ENCODE results near the gene BSDC1. TPM values are rescaled to one million over a fixed set of nuclear protein-coding genes. Genes with fewer than 3 reads are reported as not detected.
A peak's percentile ranks its signal among the peaks of the same experiment; 100 is the strongest.

BSDC1 gene
- total and polyA plus RNA-seq, 2 of the 13 experiments (the other 11 are each of a cell fraction or from before 2014, with no cell fraction given), result 40.3 to 64.2 TPM

DNA sequence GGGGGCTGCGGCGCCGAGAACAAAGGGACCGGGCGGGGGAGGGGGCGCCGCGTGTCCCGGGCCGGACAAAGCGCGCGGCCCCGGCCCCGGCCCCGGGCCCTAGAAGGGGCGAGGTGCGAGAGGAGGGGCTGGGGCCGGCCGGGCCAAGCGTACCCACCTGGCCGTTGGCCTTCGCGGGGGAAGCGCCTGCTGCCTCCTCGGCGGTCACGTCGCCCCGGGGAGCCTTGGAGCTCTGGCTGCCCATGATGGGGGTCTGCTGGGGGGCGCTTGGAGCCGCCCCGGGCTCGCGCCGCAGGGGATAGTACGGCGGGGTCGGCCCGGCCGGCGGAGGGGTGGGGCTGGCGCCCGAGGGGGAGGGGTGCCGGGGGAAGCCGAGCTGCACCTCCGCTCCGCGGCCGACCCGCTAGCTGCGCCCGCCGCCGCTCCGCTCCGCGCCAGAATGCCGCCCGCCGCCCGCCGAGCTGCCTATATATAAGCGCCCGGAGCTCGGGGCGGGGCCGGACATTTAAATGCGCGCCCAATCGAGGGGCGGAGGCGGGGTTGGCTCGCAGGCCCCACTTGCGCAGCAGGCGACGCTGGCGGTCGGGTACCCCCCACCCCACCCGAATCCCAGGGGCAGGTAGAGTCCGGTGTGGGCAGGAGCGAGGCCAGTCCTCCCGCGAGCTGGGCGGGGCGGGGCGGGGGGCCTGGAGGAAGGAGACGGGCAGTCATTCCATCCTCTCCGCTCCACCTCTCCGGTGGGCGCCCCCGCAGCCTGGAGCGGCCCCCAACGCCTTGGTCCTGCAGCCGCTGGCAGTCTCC is 58.3 kb downstream of the BSDC1 start, which contains the start of gene MARCKSL1 (continued):
- TF ChIP-seq, protein P1, sequence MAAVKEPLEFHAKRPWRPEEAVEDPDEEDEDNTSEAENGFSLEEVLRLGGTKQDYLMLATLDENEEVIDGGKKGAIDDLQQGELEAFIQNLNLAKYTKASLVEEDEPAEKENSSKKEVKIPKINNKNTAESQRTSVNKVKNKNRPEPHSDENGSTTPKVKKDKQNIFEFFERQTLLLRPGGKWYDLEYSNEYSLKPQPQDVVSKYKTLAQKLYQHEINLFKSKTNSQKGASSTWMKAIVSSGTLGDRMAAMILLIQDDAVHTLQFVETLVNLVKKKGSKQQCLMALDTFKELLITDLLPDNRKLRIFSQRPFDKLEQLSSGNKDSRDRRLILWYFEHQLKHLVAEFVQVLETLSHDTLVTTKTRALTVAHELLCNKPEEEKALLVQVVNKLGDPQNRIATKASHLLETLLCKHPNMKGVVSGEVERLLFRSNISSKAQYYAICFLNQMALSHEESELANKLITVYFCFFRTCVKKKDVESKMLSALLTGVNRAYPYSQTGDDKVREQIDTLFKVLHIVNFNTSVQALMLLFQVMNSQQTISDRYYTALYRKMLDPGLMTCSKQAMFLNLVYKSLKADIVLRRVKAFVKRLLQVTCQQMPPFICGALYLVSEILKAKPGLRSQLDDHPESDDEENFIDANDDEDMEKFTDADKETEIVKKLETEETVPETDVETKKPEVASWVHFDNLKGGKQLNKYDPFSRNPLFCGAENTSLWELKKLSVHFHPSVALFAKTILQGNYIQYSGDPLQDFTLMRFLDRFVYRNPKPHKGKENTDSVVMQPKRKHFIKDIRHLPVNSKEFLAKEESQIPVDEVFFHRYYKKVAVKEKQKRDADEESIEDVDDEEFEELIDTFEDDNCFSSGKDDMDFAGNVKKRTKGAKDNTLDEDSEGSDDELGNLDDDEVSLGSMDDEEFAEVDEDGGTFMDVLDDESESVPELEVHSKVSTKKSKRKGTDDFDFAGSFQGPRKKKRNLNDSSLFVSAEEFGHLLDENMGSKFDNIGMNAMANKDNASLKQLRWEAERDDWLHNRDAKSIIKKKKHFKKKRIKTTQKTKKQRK (IDR thresholded peaks at IDR 0.05; ENCODE audit: low read length), result no peak
- TF ChIP-seq, protein P2, sequence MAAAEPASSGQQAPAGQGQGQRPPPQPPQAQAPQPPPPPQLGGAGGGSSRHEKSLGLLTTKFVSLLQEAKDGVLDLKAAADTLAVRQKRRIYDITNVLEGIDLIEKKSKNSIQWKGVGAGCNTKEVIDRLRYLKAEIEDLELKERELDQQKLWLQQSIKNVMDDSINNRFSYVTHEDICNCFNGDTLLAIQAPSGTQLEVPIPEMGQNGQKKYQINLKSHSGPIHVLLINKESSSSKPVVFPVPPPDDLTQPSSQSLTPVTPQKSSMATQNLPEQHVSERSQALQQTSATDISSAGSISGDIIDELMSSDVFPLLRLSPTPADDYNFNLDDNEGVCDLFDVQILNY (CRISPR knock-in tag; conservative IDR thresholded peaks at IDR 0.05), result no peak
- no peak for TF ChIP-seq RARA (CRISPR knock-in tag; IDR thresholded peaks at IDR 0.05)
- TF ChIP-seq, protein P3, sequence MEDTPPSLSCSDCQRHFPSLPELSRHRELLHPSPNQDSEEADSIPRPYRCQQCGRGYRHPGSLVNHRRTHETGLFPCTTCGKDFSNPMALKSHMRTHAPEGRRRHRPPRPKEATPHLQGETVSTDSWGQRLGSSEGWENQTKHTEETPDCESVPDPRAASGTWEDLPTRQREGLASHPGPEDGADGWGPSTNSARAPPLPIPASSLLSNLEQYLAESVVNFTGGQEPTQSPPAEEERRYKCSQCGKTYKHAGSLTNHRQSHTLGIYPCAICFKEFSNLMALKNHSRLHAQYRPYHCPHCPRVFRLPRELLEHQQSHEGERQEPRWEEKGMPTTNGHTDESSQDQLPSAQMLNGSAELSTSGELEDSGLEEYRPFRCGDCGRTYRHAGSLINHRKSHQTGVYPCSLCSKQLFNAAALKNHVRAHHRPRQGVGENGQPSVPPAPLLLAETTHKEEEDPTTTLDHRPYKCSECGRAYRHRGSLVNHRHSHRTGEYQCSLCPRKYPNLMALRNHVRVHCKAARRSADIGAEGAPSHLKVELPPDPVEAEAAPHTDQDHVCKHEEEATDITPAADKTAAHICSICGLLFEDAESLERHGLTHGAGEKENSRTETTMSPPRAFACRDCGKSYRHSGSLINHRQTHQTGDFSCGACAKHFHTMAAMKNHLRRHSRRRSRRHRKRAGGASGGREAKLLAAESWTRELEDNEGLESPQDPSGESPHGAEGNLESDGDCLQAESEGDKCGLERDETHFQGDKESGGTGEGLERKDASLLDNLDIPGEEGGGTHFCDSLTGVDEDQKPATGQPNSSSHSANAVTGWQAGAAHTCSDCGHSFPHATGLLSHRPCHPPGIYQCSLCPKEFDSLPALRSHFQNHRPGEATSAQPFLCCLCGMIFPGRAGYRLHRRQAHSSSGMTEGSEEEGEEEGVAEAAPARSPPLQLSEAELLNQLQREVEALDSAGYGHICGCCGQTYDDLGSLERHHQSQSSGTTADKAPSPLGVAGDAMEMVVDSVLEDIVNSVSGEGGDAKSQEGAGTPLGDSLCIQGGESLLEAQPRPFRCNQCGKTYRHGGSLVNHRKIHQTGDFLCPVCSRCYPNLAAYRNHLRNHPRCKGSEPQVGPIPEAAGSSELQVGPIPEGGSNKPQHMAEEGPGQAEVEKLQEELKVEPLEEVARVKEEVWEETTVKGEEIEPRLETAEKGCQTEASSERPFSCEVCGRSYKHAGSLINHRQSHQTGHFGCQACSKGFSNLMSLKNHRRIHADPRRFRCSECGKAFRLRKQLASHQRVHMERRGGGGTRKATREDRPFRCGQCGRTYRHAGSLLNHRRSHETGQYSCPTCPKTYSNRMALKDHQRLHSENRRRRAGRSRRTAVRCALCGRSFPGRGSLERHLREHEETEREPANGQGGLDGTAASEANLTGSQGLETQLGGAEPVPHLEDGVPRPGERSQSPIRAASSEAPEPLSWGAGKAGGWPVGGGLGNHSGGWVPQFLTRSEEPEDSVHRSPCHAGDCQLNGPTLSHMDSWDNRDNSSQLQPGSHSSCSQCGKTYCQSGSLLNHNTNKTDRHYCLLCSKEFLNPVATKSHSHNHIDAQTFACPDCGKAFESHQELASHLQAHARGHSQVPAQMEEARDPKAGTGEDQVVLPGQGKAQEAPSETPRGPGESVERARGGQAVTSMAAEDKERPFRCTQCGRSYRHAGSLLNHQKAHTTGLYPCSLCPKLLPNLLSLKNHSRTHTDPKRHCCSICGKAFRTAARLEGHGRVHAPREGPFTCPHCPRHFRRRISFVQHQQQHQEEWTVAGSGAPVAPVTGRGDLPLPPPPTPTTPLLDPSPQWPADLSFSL (CRISPR knock-in tag; IDR thresholded peaks at IDR 0.05), result no peak
- TF ChIP-seq HDAC2 (CRISPR knock-in tag; IDR thresholded peaks at IDR 0.05), result no peak
- TF ChIP-seq ZBTB20 (CRISPR knock-in tag; IDR thresholded peaks at IDR 0.05; ENCODE audit: borderline replicate concordance, low read depth), result no peak
- TF ChIP-seq HNRNPK (IDR thresholded peaks at IDR 0.05; ENCODE audit: low read depth, low read length, poor library complexity, severe bottlenecking), result no peak
- TF ChIP-seq ZNF766 (CRISPR knock-in tag; IDR thresholded peaks at IDR 0.05; ENCODE audit: borderline replicate concordance), result 0 out of 2 replicates have a peak, but pooled peaks have one; percentile 24
- TF ChIP-seq IRX3 (CRISPR knock-in tag; IDR thresholded peaks at IDR 0.05; ENCODE audit: borderline replicate concordance, low read depth), result no peak
- TF ChIP-seq ATRX (CRISPR knock-in tag; IDR thresholded peaks at IDR 0.05; ENCODE audit: borderline replicate concordance), result no peak
- peak; percentile 59; the same call in 1 of the 2 replicates for TF ChIP-seq ZNF724P (CRISPR knock-in tag; IDR thresholded peaks at IDR 0.05; ENCODE audit: borderline replicate concordance)
- TF ChIP-seq SOX5 (CRISPR knock-in tag; IDR thresholded peaks at IDR 0.05; ENCODE audit: borderline replicate concordance), result 0 out of 2 replicates have a peak, but pooled peaks have one; percentile 18
- TF ChIP-seq ZNF761 (CRISPR knock-in tag; conservative IDR thresholded peaks at IDR 0.05), result 0 out of 2 replicates have a peak, but pooled peaks have one; percentile 43
- TF ChIP-seq, protein P4, sequence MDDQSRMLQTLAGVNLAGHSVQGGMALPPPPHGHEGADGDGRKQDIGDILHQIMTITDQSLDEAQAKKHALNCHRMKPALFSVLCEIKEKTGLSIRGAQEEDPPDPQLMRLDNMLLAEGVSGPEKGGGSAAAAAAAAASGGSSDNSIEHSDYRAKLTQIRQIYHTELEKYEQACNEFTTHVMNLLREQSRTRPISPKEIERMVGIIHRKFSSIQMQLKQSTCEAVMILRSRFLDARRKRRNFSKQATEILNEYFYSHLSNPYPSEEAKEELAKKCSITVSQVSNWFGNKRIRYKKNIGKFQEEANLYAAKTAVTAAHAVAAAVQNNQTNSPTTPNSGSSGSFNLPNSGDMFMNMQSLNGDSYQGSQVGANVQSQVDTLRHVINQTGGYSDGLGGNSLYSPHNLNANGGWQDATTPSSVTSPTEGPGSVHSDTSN (CRISPR knock-in tag; IDR thresholded peaks at IDR 0.05; ENCODE audit: borderline replicate concordance), result peak; percentile 41; the same call in 1 of the 2 replicates

Data from HepG2 (cell line).